ENCODE results near the gene GATAD2B. TPM values are rescaled to one million over a fixed set of nuclear protein-coding genes. Genes with fewer than 3 reads are reported as not detected.

GATAD2B gene
- polyA plus RNA-seq, 3 donors, result 1.1 to 11.0 (median 2.0) TPM

DNA sequence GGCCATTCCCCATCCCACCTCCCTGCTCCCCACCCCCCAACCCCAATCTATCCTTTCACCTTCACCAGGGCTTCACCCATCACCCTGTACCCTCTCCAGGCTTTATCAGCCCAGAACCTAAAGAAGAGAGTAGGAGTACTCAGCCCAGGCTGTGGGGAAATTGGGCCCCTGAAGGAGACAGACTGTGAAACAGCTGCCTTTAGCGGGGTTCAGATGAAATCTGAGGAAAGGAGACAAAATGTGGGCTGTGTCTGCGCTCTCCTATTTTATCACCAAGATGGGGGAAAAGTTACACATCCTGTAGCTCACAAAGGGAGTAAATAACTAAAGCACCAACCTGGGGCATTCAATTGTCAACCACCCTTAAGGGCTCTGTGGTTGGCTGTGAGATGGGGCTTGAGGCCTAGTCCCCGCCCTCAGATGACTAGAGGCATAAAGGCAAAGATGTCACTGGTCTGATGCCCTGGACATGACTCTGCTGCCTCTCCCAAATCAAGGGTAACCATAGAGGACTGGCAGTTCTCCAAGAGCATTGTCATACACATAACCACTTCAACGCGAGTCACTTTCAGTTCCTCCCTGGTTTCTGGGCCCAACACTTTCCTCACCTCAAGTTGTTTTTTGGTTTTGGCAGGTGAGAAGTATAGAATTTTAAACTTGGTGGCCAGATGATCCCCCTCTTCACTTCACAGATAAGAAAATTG, 117.6 kb downstream of the GATAD2B start:
- Histone ChIP-seq H3K4me3 (replicated peaks in 1 of 3; ENCODE audit: low read depth in 2 of 3, low read length in 3 of 3) (peak overlapping the region in 1 of 3 experiments; percentile 24), H3K9me3 (replicated peaks in 1 of 2; ENCODE audit: control insufficient read depth in 1 of 2, insufficient read depth in 1 of 2, low read length in 2 of 2) (no peaks in the 10 kb centered on the region), H3K4me2 (replicated peaks; ENCODE audit: extremely low read depth, low read length, poor library complexity, severe bottlenecking) (peak overlapping the region; percentile 29), H3K27me3 (ENCODE audit: control insufficient read depth in 2 of 2, insufficient read depth in 2 of 2, low read length in 2 of 2) (no peaks in the 10 kb centered on the region), H3K79me2 (ENCODE audit: insufficient read depth, low read length) (no peaks in the 10 kb centered on the region), H3K9ac (ENCODE audit: insufficient read depth, low read length, poor library complexity, severe bottlenecking) (peak overlapping the region; percentile 47), H3K36me3 (replicated peaks in 1 of 2; ENCODE audit: control insufficient read depth in 1 of 2, insufficient read depth in 2 of 2, low read length in 2 of 2) (peaks cover 23 to 28% of the 10 kb centered on the region in 2 donors), H3K4me1 (ENCODE audit: control insufficient read depth in 1 of 2, insufficient read depth in 2 of 2, low read length in 2 of 2) (peaks cover 50 to 54% of the 10 kb centered on the region in 2 donors), H2AFZ (ENCODE audit: insufficient read depth, low read depth, low read length, poor library complexity, severe bottlenecking) (peak overlapping the region; percentile 47), H4K20me1 (ENCODE audit: insufficient read depth, low read length) (no peaks in the 10 kb centered on the region), H3K27ac (ENCODE audit: low read depth in 1 of 2, low read length in 2 of 2) (peak overlapping the region; percentile 92 to 96)
- Mint-ChIP-seq H3K27me3 (ENCODE audit: low read depth in 3 of 3) (peaks cover 0 to 7% (median 3%) of the 10 kb centered on the region in 3 donors), H3K4me3 (peak overlapping the region in 1 of 2 donors; percentile 30), H3K27ac (peak overlapping the region; percentile 92 to 100 (median 98)), H3K36me3 (peaks cover 55 to 57% of the 10 kb centered on the region in 2 donors), H3K4me1 (peaks cover 54% of the 10 kb centered on the region), H3K9me3 (peaks cover 0 to 3% (median 0%) of the 10 kb centered on the region in 7 donors)
- WGBS (ENCODE audit: insufficient coverage), result no CpG with 5 or more reads among the region's 5 CpGs
- TF ChIP-seq, protein P1, sequence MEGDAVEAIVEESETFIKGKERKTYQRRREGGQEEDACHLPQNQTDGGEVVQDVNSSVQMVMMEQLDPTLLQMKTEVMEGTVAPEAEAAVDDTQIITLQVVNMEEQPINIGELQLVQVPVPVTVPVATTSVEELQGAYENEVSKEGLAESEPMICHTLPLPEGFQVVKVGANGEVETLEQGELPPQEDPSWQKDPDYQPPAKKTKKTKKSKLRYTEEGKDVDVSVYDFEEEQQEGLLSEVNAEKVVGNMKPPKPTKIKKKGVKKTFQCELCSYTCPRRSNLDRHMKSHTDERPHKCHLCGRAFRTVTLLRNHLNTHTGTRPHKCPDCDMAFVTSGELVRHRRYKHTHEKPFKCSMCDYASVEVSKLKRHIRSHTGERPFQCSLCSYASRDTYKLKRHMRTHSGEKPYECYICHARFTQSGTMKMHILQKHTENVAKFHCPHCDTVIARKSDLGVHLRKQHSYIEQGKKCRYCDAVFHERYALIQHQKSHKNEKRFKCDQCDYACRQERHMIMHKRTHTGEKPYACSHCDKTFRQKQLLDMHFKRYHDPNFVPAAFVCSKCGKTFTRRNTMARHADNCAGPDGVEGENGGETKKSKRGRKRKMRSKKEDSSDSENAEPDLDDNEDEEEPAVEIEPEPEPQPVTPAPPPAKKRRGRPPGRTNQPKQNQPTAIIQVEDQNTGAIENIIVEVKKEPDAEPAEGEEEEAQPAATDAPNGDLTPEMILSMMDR (IDR thresholded peaks at IDR 0.05), result no peak
- intact Hi-C loops (cut with micrococcal nuclease), result loop anchor here in 1 of 2 donors (5.0 kb wide), 1 partner anchor 117 kb away; the partner anchor contains the start of gene GATAD2B
- peak; percentile 98 to 99 (median 99) for DNase-seq

DNA sequence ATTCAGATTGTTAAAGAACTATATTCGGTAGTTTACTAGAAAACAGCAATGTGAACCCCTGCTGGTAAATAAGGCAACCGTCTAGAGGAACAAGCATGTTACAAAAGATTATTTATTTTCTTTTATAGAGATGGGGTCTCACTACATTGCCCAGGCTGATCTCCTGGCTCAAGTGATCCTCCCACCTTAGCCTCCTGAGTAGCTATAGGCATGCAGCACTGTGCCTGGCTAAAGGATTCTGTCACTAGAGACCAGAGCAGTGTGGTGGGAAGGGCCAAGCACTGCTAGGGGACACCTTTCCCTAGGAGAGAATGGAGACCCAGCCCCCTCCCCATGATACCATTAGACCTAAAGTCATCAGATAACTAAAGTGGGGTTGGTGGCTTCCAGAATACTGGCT, 118.7 kb downstream of the GATAD2B start:
- Histone ChIP-seq H2AFZ (ENCODE audit: insufficient read depth, low read depth, low read length, poor library complexity, severe bottlenecking) (no peak overlapping the region), H3K4me3 (replicated peaks in 1 of 3; ENCODE audit: low read depth in 2 of 3, low read length in 3 of 3) (no peak overlapping the region), H3K36me3 (replicated peaks in 1 of 2; ENCODE audit: control insufficient read depth in 1 of 2, insufficient read depth in 2 of 2, low read length in 2 of 2) (peaks cover 12 to 17% of the 10 kb centered on the region in 2 donors), H3K4me1 (ENCODE audit: control insufficient read depth in 1 of 2, insufficient read depth in 2 of 2, low read length in 2 of 2) (peaks cover 50 to 54% of the 10 kb centered on the region in 2 donors), H3K27ac (ENCODE audit: low read depth in 1 of 2, low read length in 2 of 2) (peak overlapping the region; percentile 21 to 96), H3K27me3 (ENCODE audit: control insufficient read depth in 2 of 2, insufficient read depth in 2 of 2, low read length in 2 of 2) (no peaks in the 10 kb centered on the region), H3K9ac (ENCODE audit: insufficient read depth, low read length, poor library complexity, severe bottlenecking) (no peak overlapping the region), H3K79me2 (ENCODE audit: insufficient read depth, low read length) (no peaks in the 10 kb centered on the region), H3K9me3 (replicated peaks in 1 of 2; ENCODE audit: control insufficient read depth in 1 of 2, insufficient read depth in 1 of 2, low read length in 2 of 2) (no peaks in the 10 kb centered on the region), H4K20me1 (ENCODE audit: insufficient read depth, low read length) (no peaks in the 10 kb centered on the region), H3K4me2 (replicated peaks; ENCODE audit: extremely low read depth, low read length, poor library complexity, severe bottlenecking) (no peak overlapping the region)
- Mint-ChIP-seq H3K27ac (peak overlapping the region; percentile 90 to 100 (median 95)), H3K4me1 (peaks cover 54% of the 10 kb centered on the region), H3K4me3 (no peak overlapping the region), H3K27me3 (ENCODE audit: low read depth in 3 of 3) (peaks cover 0 to 7% (median 1%) of the 10 kb centered on the region in 3 donors), H3K9me3 (peaks cover 0 to 3% (median 0%) of the 10 kb centered on the region in 7 donors), H3K36me3 (peaks cover 49 to 52% of the 10 kb centered on the region in 2 donors)
- WGBS (ENCODE audit: insufficient coverage), result no CpG with 5 or more reads among the region's 2 CpGs
- TF ChIP-seq, protein P1 (IDR thresholded peaks at IDR 0.05), result no peak
- intact Hi-C loops (cut with micrococcal nuclease), result loop anchor here in 1 of 2 donors (5.0 kb wide), 1 partner anchor 48 kb away; no protein-coding TSS in a partner anchor
- no peak for DNase-seq

All from CD14-positive monocyte (primary cell).